Keratinocyte (primary cell): Measurements from ENCODE around the gene GPR39.

Experiments used
- CTCF ChIP-seq, 3 experiments: IDR thresholded peaks in 1 of 3; conservative IDR thresholded peaks in 1 of 3; optimal IDR thresholded peaks in 1 of 3; 2 replicates in 2 of 3; 3 replicates in 1 of 3; pipeline versions ENCODE3 to v1.5.1; 2011; ENCODE audit warnings: low read length in 3 of 3, mild to moderate bottlenecking in 3 of 3, moderate library complexity in 2 of 3, control low read depth in 1 of 3, inconsistent platforms in 1 of 3; ENCODE audit not compliant: insufficient read depth in 2 of 3; ENCODE audit errors: extremely low read depth in 1 of 3
- EZH2 ChIP-seq: IDR thresholded peaks from one replicate; pipeline ENCODE4 v1.6.1; 2012; ENCODE audit warnings: inconsistent platforms, mild to moderate bottlenecking, low read length, moderate library complexity

- TF ChIP-seq CTCF (optimal IDR thresholded peaks at IDR 0.05 in 1 of 3, IDR thresholded peaks at IDR 0.05 in 1 of 3, conservative IDR thresholded peaks at IDR 0.05 in 1 of 3; ENCODE audit: extremely low read depth in 1 of 3, insufficient read depth in 2 of 3, low read length in 3 of 3) (no peak), EZH2 (no peak)
Observed at GRCh38 chr2:132522901-132523300, 106.3 kb downstream of the GPR39 start.
